ENCODE measurements around the gene OLIG3. TPM values are rescaled to one million over a fixed set of nuclear protein-coding genes. Genes with fewer than 3 reads are reported as not detected.

The OLIG3 gene
- polyA plus RNA-seq, 1 of the 3 experiments (the other 2 are of a cell fraction): not detected

GRCh38 chr6:137465378-137466009 lies 28.7 kb downstream of the OLIG3 start:
- no peaks in the 10 kb centered on the region for H3K27me3 ChIP-seq (ENCODE audit: insufficient read depth)
- no peak overlapping the region for H3K9ac ChIP-seq
- H3K4me3 ChIP-seq (ENCODE audit: low read depth in 2 of 2, low read length in 1 of 2): no peak overlapping the region
- H3K27ac ChIP-seq (ENCODE audit: low read depth in 2 of 2, low read length in 1 of 2): no peak overlapping the region
- H3K36me3 ChIP-seq (replicated peaks in 1 of 2; ENCODE audit: control insufficient read depth in 1 of 2, insufficient read depth in 2 of 2, low read length in 1 of 2): no peaks in the 10 kb centered on the region
- H3K9me2 ChIP-seq: no peaks in the 10 kb centered on the region
- POLR2A ChIA-PET: no interaction called here
- CTCF ChIA-PET: no interaction called here
- no peaks in the 10 kb centered on the region for H3K4me1 ChIP-seq (ENCODE audit: control insufficient read depth in 1 of 2, insufficient read depth in 2 of 2, low read depth in 1 of 2, low read length in 1 of 2)
- no peak overlapping the region for H2AFZ ChIP-seq (ENCODE audit: low read depth)
- H3K4me2 ChIP-seq: no peak overlapping the region
- WGBS (ENCODE audit: low lambda C conversion rate): 11% methylated on average over 6 of the region's 7 CpGs
- DNase-seq: no peak
- no peaks in the 10 kb centered on the region for H3K79me2 ChIP-seq (ENCODE audit: insufficient read depth)
- no peaks in the 10 kb centered on the region for H4K20me1 ChIP-seq (ENCODE audit: insufficient read depth)
- H3K9me3 ChIP-seq: no peaks in the 10 kb centered on the region
- TF ChIP-seq GABPA (IDR thresholded peaks at IDR 0.05; ENCODE audit: low read depth) (no peak), GATA2 (CRISPR knock-in tag; IDR thresholded peaks at IDR 0.05) (no peak), ZBTB33 (IDR thresholded peaks at IDR 0.05; ENCODE audit: borderline replicate concordance, low read depth) (no peak), TAF1 (IDR thresholded peaks at IDR 0.05; ENCODE audit: borderline replicate concordance, low read depth, low read length) (no peak), USF1 (IDR thresholded peaks at IDR 0.05; ENCODE audit: borderline replicate concordance, low read depth) (no peak), ELF1 (IDR thresholded peaks at IDR 0.05) (no peak), MEF2A (IDR thresholded peaks at IDR 0.05; ENCODE audit: borderline replicate concordance, low read depth) (no peak)
- no peaks in the 10 kb centered on the region for H3F3A ChIP-seq (replicated peaks; ENCODE audit: insufficient read depth)

GRCh38 chr6:137452333-137452894 lies 41.8 kb downstream of the OLIG3 start:
- no peak overlapping the region for H3K9ac ChIP-seq
- CTCF ChIA-PET: interaction anchor here (1.5 kb wide), 1 partner anchor 17 kb away, joined by 3 read pairs; no protein-coding TSS in a partner anchor
- no peak overlapping the region for H3K27ac ChIP-seq (ENCODE audit: low read depth in 2 of 2, low read length in 1 of 2)
- H3F3A ChIP-seq (replicated peaks; ENCODE audit: insufficient read depth): no peaks in the 10 kb centered on the region
- no peaks in the 10 kb centered on the region for H3K9me2 ChIP-seq
- H3K4me1 ChIP-seq (ENCODE audit: control insufficient read depth in 1 of 2, insufficient read depth in 2 of 2, low read depth in 1 of 2, low read length in 1 of 2): no peaks in the 10 kb centered on the region
- no peaks in the 10 kb centered on the region for H3K36me3 ChIP-seq (replicated peaks in 1 of 2; ENCODE audit: control insufficient read depth in 1 of 2, insufficient read depth in 2 of 2, low read length in 1 of 2)
- H3K4me2 ChIP-seq: no peak overlapping the region
- H3K9me3 ChIP-seq: no peaks in the 10 kb centered on the region
- H4K20me1 ChIP-seq (ENCODE audit: insufficient read depth): no peaks in the 10 kb centered on the region
- DNase-seq: no peak
- no peaks in the 10 kb centered on the region for H3K79me2 ChIP-seq (ENCODE audit: insufficient read depth)
- 9% methylated on average over 7 of the region's 7 CpGs for WGBS (ENCODE audit: low lambda C conversion rate)
- no peaks in the 10 kb centered on the region for H3K27me3 ChIP-seq (ENCODE audit: insufficient read depth)
- no peak overlapping the region for H2AFZ ChIP-seq (ENCODE audit: low read depth)
- POLR2A ChIA-PET: no interaction called here
- no peak overlapping the region for H3K4me3 ChIP-seq (ENCODE audit: low read depth in 2 of 2, low read length in 1 of 2)
- TF ChIP-seq CTCF (IDR thresholded peaks at IDR 0.05) (no peak), SMC3 (IDR thresholded peaks at IDR 0.05; ENCODE audit: low read depth, low read length) (no peak), RXRA (IDR thresholded peaks at IDR 0.05; ENCODE audit: borderline replicate concordance, low read depth) (no peak), IRF3 (IDR thresholded peaks at IDR 0.05; ENCODE audit: low read depth, low read length) (no peak), TCF12 (IDR thresholded peaks at IDR 0.05) (no peak), CHD2 (IDR thresholded peaks at IDR 0.05; ENCODE audit: low read length, partially characterized antibody) (no peak), EZH2phosphoT487 (IDR thresholded peaks at IDR 0.05; ENCODE audit: borderline replicate concordance, low read depth) (no peak), RCOR1 (IDR thresholded peaks at IDR 0.05; ENCODE audit: low read length) (no peak), RFX5 (IDR thresholded peaks at IDR 0.05; ENCODE audit: low read length) (no peak), FOXJ3 (CRISPR knock-in tag; IDR thresholded peaks at IDR 0.05) (no peak), POLR2AphosphoS5 (IDR thresholded peaks at IDR 0.05; ENCODE audit: low read depth, low read length) (no peak)
